ENCODE results near the gene MYO7A. TPM values are rescaled to one million over a fixed set of nuclear protein-coding genes. Genes with fewer than 3 reads are reported as not detected.

MYO7A gene
- polyA plus RNA-seq, 1 donor (not counting 4 experiments of a cell fraction or from before 2014, with no cell fraction given) = 0.75 TPM

DNA sequence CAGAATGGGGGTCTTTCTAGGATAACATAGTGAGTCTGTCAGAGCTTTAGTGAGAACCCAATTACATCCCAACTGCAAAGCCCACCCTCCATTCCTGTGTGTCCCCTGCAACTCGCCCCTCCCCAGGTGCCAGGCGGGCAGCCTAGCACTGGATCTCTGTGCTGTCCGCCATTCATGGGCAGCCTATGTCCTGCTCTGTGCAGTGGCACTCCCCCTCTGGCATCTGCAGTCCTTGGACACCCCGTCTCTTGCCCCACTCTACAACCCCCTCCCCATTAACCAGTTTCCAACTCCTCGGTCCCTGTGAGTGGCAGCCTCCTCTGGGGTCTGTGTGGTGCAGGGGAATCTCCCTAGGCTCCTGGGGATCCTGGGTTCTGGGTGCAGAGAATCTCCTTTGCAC, 37.0 kb downstream of the MYO7A start:
- Histone ChIP-seq H3K36me3 (ENCODE audit: control insufficient read depth in 2 of 2, extremely low read depth in 1 of 2, insufficient read depth in 2 of 2, low read length in 2 of 2) (no peaks in the 10 kb centered on the region), H3K9me1 (ENCODE audit: control insufficient read depth, extremely low read depth, insufficient read depth, low read length) (no peaks in the 10 kb centered on the region), H3K79me2 (ENCODE audit: control insufficient read depth, insufficient read depth, low read length) (no peaks in the 10 kb centered on the region), H3K27me3 (ENCODE audit: control insufficient read depth, extremely low read depth, insufficient read depth, low read length) (peaks cover 22% of the 10 kb centered on the region), H3K9ac (ENCODE audit: control insufficient read depth, extremely low read depth, insufficient read depth, low read length) (no peak overlapping the region), H2AFZ (ENCODE audit: control insufficient read depth, low read length) (no peak overlapping the region), H3K4me2 (ENCODE audit: control insufficient read depth, extremely low read depth, insufficient read depth, low read depth, low read length) (no peak overlapping the region), H3K4me3 (ENCODE audit: control insufficient read depth in 2 of 3, extremely low read depth in 1 of 3, insufficient read depth in 2 of 3, low read depth in 1 of 3, low read length in 3 of 3) (no peak overlapping the region), H3K27ac (ENCODE audit: control insufficient read depth, insufficient read depth, low read length) (no peak overlapping the region), H3K9me3 (ENCODE audit: control insufficient read depth, low read depth, low read length) (no peaks in the 10 kb centered on the region), H4K20me1 (ENCODE audit: control insufficient read depth, extremely low read depth, insufficient read depth, low read length) (no peaks in the 10 kb centered on the region), H3K4me1 (ENCODE audit: control insufficient read depth, extremely low read depth, insufficient read depth, low read length) (no peaks in the 10 kb centered on the region)
- dilution Hi-C loops (cut with MboI; ENCODE audit: extremely low pct_ligation_motif_present, low sequenced_read_pairs) = no loop called here
- TF ChIP-seq EZH2 (IDR thresholded peaks at IDR 0.05; ENCODE audit: low read length) = no peak
- TF ChIP-seq, protein P1, sequence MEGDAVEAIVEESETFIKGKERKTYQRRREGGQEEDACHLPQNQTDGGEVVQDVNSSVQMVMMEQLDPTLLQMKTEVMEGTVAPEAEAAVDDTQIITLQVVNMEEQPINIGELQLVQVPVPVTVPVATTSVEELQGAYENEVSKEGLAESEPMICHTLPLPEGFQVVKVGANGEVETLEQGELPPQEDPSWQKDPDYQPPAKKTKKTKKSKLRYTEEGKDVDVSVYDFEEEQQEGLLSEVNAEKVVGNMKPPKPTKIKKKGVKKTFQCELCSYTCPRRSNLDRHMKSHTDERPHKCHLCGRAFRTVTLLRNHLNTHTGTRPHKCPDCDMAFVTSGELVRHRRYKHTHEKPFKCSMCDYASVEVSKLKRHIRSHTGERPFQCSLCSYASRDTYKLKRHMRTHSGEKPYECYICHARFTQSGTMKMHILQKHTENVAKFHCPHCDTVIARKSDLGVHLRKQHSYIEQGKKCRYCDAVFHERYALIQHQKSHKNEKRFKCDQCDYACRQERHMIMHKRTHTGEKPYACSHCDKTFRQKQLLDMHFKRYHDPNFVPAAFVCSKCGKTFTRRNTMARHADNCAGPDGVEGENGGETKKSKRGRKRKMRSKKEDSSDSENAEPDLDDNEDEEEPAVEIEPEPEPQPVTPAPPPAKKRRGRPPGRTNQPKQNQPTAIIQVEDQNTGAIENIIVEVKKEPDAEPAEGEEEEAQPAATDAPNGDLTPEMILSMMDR (optimal IDR thresholded peaks at IDR 0.05 in 1 of 3, IDR thresholded peaks at IDR 0.05 in 1 of 3, conservative IDR thresholded peaks at IDR 0.05 in 1 of 3; ENCODE audit: extremely low read depth in 1 of 3, insufficient read depth in 2 of 3, low read length in 3 of 3) = no peak
- FAIRE-seq (no peak), DNase-seq (ENCODE audit: low read depth, low spot score) (no peak)

DNA sequence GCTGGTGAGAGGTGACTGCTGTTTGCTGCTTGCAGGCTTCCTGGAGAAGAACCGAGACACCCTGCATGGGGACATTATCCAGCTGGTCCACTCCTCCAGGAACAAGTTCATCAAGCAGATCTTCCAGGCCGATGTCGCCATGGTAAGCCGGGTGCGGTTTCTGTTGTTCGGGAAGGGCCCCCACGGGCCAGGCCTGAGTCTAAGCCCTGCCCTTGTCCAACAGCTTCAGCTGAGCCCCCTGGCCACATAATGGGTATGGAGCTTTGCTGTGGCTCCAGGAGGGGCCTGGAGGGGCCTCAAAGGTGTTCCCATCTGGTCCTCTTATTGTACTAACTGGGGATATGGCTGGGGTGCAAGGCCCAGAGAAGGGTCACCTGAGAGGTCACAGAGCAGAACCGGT, 38.0 kb downstream of the MYO7A start:
- H2AFZ ChIP-seq (ENCODE audit: control insufficient read depth, low read length) = no peak overlapping the region
- DNase-seq (ENCODE audit: low read depth, low spot score) (no peak), FAIRE-seq (no peak)
- no peaks in the 10 kb centered on the region for H4K20me1 ChIP-seq (ENCODE audit: control insufficient read depth, extremely low read depth, insufficient read depth, low read length)
- dilution Hi-C loops (cut with MboI; ENCODE audit: extremely low pct_ligation_motif_present, low sequenced_read_pairs) = no loop called here
- H3K9ac ChIP-seq (ENCODE audit: control insufficient read depth, extremely low read depth, insufficient read depth, low read length) = no peak overlapping the region
- TF ChIP-seq EZH2 (IDR thresholded peaks at IDR 0.05; ENCODE audit: low read length) = no peak
- TF ChIP-seq, protein P1 (optimal IDR thresholded peaks at IDR 0.05 in 1 of 3, IDR thresholded peaks at IDR 0.05 in 1 of 3, conservative IDR thresholded peaks at IDR 0.05 in 1 of 3; ENCODE audit: extremely low read depth in 1 of 3, insufficient read depth in 2 of 3, low read length in 3 of 3) = no peak
- H3K4me3 ChIP-seq (ENCODE audit: control insufficient read depth in 2 of 3, extremely low read depth in 1 of 3, insufficient read depth in 2 of 3, low read depth in 1 of 3, low read length in 3 of 3) = no peak overlapping the region
- no peak overlapping the region for H3K4me2 ChIP-seq (ENCODE audit: control insufficient read depth, extremely low read depth, insufficient read depth, low read depth, low read length)
- H3K9me1 ChIP-seq (ENCODE audit: control insufficient read depth, extremely low read depth, insufficient read depth, low read length) = no peaks in the 10 kb centered on the region
- no peaks in the 10 kb centered on the region for H3K9me3 ChIP-seq (ENCODE audit: control insufficient read depth, low read depth, low read length)
- H3K4me1 ChIP-seq (ENCODE audit: control insufficient read depth, extremely low read depth, insufficient read depth, low read length) = no peaks in the 10 kb centered on the region
- H3K27me3 ChIP-seq (ENCODE audit: control insufficient read depth, extremely low read depth, insufficient read depth, low read length) = peaks cover 15% of the 10 kb centered on the region
- H3K79me2 ChIP-seq (ENCODE audit: control insufficient read depth, insufficient read depth, low read length) = no peaks in the 10 kb centered on the region
- H3K27ac ChIP-seq (ENCODE audit: control insufficient read depth, insufficient read depth, low read length) = no peak overlapping the region
- H3K36me3 ChIP-seq (ENCODE audit: control insufficient read depth in 2 of 2, extremely low read depth in 1 of 2, insufficient read depth in 2 of 2, low read length in 2 of 2) = no peaks in the 10 kb centered on the region

Measured in keratinocyte (primary cell).